PC-9 (cell line): ENCODE results near the gene SACS.

Experiments
- EZH2 ChIP-seq: fragments of 200-600 bp; sonication (generic); IDR thresholded peaks from 2 replicates; pipeline ENCODE4 v1.8.0; 2017; ENCODE audit warnings: antibody characterized with exemption, low read depth
- TF ChIP-seq, protein P1 (sequence below): fragments of 200-600 bp; sonication (generic); conservative IDR thresholded peaks from 2 replicates; pipeline ENCODE4 v1.6.1; 2017; ENCODE audit warnings: mixed run types, antibody characterized with exemption, mild to moderate bottlenecking, moderate library complexity

DNA sequence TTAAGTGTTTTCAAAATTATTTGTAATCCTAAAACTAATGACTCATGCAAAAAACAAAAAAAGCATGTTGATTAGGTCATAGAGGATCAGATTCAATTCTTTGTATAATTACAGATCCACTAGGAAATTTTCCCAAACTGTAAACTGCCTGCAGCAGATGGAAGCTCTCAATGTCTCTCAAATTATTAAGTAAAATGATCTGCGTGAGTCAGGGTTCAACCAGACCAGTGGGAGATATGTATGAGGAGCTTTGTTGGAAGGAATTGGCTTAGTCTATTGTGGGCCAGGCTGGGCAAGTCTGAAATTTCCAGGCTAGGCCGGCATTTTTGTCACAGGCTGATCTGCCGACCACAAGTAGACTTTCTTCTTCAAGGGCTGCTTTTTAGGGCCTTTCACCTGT, 14.4 kb upstream of the SACS start:
- TF ChIP-seq, protein P1, sequence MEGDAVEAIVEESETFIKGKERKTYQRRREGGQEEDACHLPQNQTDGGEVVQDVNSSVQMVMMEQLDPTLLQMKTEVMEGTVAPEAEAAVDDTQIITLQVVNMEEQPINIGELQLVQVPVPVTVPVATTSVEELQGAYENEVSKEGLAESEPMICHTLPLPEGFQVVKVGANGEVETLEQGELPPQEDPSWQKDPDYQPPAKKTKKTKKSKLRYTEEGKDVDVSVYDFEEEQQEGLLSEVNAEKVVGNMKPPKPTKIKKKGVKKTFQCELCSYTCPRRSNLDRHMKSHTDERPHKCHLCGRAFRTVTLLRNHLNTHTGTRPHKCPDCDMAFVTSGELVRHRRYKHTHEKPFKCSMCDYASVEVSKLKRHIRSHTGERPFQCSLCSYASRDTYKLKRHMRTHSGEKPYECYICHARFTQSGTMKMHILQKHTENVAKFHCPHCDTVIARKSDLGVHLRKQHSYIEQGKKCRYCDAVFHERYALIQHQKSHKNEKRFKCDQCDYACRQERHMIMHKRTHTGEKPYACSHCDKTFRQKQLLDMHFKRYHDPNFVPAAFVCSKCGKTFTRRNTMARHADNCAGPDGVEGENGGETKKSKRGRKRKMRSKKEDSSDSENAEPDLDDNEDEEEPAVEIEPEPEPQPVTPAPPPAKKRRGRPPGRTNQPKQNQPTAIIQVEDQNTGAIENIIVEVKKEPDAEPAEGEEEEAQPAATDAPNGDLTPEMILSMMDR, result no peak
- no peak for TF ChIP-seq EZH2
